ENCODE data around the gene ABLIM1.

ABLIM1 gene

DNA sequence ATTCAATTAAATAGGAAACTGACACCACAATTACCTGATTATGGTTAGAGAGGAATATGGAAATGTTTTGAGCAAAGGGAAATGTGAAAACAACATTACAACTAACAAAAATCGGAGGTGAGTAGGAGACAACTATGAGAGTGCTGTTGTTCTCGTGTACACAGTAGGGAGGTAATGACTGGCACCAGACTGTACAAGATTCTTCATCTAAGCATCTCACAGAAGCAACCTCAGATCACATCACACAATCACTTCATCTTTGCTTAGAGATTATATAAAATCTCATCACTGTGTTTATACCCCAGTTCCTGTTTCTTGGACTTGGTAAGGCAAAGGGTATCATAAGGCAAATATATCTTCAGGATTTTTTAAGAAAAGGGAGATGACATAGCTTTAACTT lies 14.9 kb downstream of the ABLIM1 start:
- no peaks in the 10 kb centered on the region for H3K36me3 Mint-ChIP-seq (ENCODE audit: low read depth)
- H3K27ac Mint-ChIP-seq, result no peak overlapping the region
- H3K9me3 Mint-ChIP-seq, result no peaks in the 10 kb centered on the region
- no peak overlapping the region for H3K4me3 Mint-ChIP-seq
- no peaks in the 10 kb centered on the region for H3K27me3 Mint-ChIP-seq
- H3K4me1 Mint-ChIP-seq (ENCODE audit: low read depth), result peaks cover 4% of the 10 kb centered on the region

GRCh38 chr10:114642729-114643128 lies 15.3 kb downstream of the ABLIM1 start:
- no peaks in the 10 kb centered on the region for H3K9me3 Mint-ChIP-seq
- H3K4me1 Mint-ChIP-seq (ENCODE audit: low read depth), result peaks cover 4% of the 10 kb centered on the region
- no peak overlapping the region for H3K4me3 Mint-ChIP-seq
- H3K36me3 Mint-ChIP-seq (ENCODE audit: low read depth), result no peaks in the 10 kb centered on the region
- H3K27ac Mint-ChIP-seq, result no peak overlapping the region
- H3K27me3 Mint-ChIP-seq, result no peaks in the 10 kb centered on the region

- Mint-ChIP-seq H3K27ac (no peak overlapping the region), H3K27me3 (peaks cover 6% of the 10 kb centered on the region), H3K36me3 (ENCODE audit: low read depth) (no peaks in the 10 kb centered on the region), H3K4me3 (no peak overlapping the region), H3K9me3 (no peaks in the 10 kb centered on the region), H3K4me1 (ENCODE audit: low read depth) (peaks cover 10% of the 10 kb centered on the region)
These were observed 19.1 kb downstream of the ABLIM1 start for GRCh38 chr10:114638821-114639625.

DNA sequence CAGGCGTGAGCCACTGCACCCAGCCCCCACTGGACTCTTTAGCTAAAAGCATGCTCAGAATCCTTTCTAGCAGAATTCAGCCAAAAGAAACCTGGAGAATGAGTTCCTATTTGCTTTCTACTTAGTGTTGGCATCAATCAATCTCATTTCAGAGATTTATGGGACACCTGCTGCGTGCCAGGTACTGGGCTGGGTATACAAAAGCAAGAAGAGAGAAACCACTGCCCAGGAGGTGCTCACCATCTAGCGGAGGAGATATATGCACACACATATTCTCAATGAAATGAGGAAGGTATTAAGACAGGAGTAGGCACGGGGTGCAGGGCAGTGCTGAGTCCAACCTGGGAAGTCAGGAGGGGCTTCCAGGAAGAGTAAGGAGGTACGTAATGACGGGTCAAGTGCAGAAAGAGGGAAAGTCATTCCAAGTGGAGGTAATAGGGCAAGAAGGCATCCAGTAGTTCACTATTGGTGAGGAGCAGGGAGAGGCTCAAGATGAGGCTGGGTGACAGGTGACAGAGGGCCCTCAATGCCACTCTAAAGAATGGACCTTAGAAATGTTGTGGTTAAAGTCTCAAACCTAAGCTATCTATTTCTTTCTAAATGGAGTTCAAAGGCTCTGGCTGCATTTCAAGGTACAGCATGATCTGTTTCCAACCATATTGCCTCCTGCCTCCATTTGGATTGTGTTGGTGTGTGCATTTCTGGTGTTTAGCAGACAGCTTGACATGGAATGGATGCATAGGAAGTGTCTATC lies 22.1 kb downstream of the ABLIM1 start:
- peaks cover 34% of the 10 kb centered on the region for H3K27me3 Mint-ChIP-seq
- H3K4me1 Mint-ChIP-seq (ENCODE audit: low read depth), result peaks cover 36% of the 10 kb centered on the region
- no peak overlapping the region for H3K27ac Mint-ChIP-seq
- no peak overlapping the region for H3K4me3 Mint-ChIP-seq
- H3K36me3 Mint-ChIP-seq (ENCODE audit: low read depth), result no peaks in the 10 kb centered on the region
- no peaks in the 10 kb centered on the region for H3K9me3 Mint-ChIP-seq

- peaks cover 43% of the 10 kb centered on the region for H3K27me3 Mint-ChIP-seq
- no peaks in the 10 kb centered on the region for H3K9me3 Mint-ChIP-seq
These were observed 23.0 kb downstream of the ABLIM1 start for GRCh38 chr10:114635101-114635500.

DNA sequence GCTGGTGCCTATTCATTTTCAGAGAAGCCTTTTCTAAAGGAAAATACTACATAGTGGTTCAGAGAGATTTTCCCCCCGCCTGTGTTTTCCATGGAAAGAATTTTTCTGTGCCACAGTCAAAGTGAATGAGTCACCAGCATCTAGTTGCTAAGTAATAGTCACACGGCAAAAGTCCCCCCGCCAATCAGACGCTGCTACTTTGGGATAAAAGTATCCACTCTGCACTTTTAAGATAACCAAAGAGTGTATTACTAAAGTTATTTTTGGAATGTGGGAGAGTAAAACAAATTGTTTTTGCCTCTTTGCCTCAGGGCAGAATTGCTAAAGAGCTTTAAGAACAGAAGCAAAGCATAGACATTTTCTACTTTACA lies 23.5 kb downstream of the ABLIM1 start:
- Mint-ChIP-seq H3K9me3 (no peaks in the 10 kb centered on the region), H3K36me3 (ENCODE audit: low read depth) (no peaks in the 10 kb centered on the region), H3K4me3 (no peak overlapping the region), H3K27ac (no peak overlapping the region), H3K27me3 (peaks cover 48% of the 10 kb centered on the region), H3K4me1 (ENCODE audit: low read depth) (peaks cover 36% of the 10 kb centered on the region)

More at GRCh38 chr10:114635101-114635500, 23.0 kb downstream of the ABLIM1 start:
- Mint-ChIP-seq H3K4me3 (no peak overlapping the region), H3K36me3 (ENCODE audit: low read depth) (no peaks in the 10 kb centered on the region), H3K27ac (no peak overlapping the region), H3K4me1 (ENCODE audit: low read depth) (peaks cover 36% of the 10 kb centered on the region)

DNA sequence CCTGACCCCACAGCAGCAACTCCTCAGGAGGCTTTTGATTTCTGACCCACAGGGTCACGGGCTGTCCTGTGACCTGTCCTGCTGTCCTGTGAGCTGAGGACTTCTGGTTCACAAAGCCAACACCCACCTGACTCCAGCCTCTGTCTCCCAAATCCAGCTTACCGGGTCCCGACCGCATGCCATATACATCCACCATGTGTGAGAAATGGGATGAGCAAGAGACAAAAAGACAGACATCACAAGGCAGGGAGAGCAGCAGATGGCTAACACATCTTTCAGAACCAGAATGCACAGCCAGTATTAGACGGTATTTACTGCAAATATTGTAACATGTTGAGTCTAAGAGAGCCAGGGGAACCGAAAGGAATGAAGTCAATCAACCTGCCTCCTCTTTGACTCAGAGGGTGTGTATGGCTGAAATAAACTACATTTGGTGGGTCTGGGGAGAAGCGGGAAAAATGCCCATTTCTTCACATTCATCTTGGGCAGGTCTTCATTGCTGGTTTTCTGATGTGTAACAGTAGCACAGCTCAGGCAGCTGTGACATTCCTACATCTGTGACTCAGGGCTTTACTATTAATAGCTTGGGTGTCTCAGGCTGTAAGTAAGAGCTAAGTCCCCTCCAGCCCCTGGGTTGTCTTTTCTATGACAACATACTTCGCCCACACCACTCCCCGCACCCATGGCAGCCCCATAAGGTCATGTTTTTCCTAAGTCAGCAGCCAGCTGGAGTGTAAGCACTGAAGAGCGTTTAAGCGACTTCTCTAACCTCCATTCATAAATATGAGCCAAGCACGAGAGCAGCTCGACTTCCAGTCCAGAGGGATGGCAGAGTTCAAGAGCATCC lies 25.0 kb downstream of the ABLIM1 start:
- peak overlapping the region; percentile 85 for H3K4me3 Mint-ChIP-seq
- H3K27ac Mint-ChIP-seq, result no peak overlapping the region
- no peaks in the 10 kb centered on the region for H3K36me3 Mint-ChIP-seq (ENCODE audit: low read depth)
- peaks cover 31% of the 10 kb centered on the region for H3K4me1 Mint-ChIP-seq (ENCODE audit: low read depth)
- no peaks in the 10 kb centered on the region for H3K9me3 Mint-ChIP-seq
- peaks cover 55% of the 10 kb centered on the region for H3K27me3 Mint-ChIP-seq

- Mint-ChIP-seq H3K27ac (no peak overlapping the region), H3K4me1 (ENCODE audit: low read depth) (peaks cover 31% of the 10 kb centered on the region), H3K36me3 (ENCODE audit: low read depth) (no peaks in the 10 kb centered on the region), H3K9me3 (no peaks in the 10 kb centered on the region), H3K27me3 (peaks cover 55% of the 10 kb centered on the region), H3K4me3 (peak overlapping the region; percentile 85)
These were observed 26.2 kb downstream of the ABLIM1 start for GRCh38 chr10:114631666-114632417.

- peaks cover 55% of the 10 kb centered on the region for H3K27me3 Mint-ChIP-seq
- peaks cover 31% of the 10 kb centered on the region for H3K4me1 Mint-ChIP-seq (ENCODE audit: low read depth)
- no peaks in the 10 kb centered on the region for H3K36me3 Mint-ChIP-seq (ENCODE audit: low read depth)
- H3K9me3 Mint-ChIP-seq, result no peaks in the 10 kb centered on the region
- H3K4me3 Mint-ChIP-seq, result peak overlapping the region; percentile 85
- H3K27ac Mint-ChIP-seq, result no peak overlapping the region
These were observed 26.9 kb downstream of the ABLIM1 start for GRCh38 chr10:114631090-114631665.

GRCh38 chr10:114629824-114630730 lies 28.0 kb downstream of the ABLIM1 start:
- Mint-ChIP-seq H3K36me3 (ENCODE audit: low read depth) (no peaks in the 10 kb centered on the region), H3K27ac (no peak overlapping the region), H3K4me1 (ENCODE audit: low read depth) (peaks cover 31% of the 10 kb centered on the region), H3K27me3 (peaks cover 54% of the 10 kb centered on the region), H3K4me3 (no peak overlapping the region), H3K9me3 (no peaks in the 10 kb centered on the region)

DNA sequence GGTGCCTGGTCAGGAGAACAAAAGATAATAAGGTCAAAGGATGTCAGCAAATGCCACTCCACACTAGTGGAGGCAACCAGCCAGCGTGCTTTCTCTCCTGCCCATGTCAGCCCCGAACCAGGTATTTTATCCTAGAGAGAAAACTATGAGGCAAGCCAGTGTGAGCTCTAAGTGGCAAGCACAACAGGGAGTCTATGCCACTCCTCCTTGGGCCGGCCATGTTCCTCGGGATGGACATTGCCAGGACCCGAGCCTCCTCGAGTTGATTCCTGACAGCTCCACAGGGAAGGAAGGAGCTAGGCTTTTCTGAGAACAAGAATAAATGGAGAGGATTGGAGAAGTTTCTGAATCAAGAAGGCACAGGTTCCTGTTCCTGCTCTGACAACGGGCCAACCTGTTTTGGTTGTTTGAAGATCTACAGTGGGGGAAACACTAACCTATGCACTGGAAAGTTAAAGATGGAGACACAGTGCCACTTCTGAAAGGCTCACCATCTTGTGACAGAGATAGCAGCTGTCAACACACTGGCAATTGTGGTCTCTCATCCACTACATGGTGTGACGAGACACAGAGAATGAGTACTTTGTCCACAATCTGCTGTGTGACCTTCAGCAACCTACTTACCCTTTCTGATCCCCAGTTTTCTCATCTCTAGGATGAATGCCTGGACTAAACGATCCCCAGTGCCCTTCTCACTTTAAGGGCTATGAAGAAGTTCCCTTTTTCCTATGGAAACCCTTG lies 28.8 kb downstream of the ABLIM1 start:
- H3K9me3 Mint-ChIP-seq, result peaks cover 5% of the 10 kb centered on the region
- no peaks in the 10 kb centered on the region for H3K36me3 Mint-ChIP-seq (ENCODE audit: low read depth)
- peaks cover 26% of the 10 kb centered on the region for H3K4me1 Mint-ChIP-seq (ENCODE audit: low read depth)
- H3K4me3 Mint-ChIP-seq, result no peak overlapping the region
- peak overlapping the region; percentile 8 for H3K27ac Mint-ChIP-seq
- H3K27me3 Mint-ChIP-seq, result peaks cover 49% of the 10 kb centered on the region

GRCh38 chr10:114628106-114628505 lies 30.0 kb downstream of the ABLIM1 start:
- peaks cover 13% of the 10 kb centered on the region for H3K9me3 Mint-ChIP-seq
- H3K36me3 Mint-ChIP-seq (ENCODE audit: low read depth), result no peaks in the 10 kb centered on the region
- H3K27ac Mint-ChIP-seq, result no peak overlapping the region
- H3K4me3 Mint-ChIP-seq, result no peak overlapping the region
- H3K27me3 Mint-ChIP-seq, result peaks cover 42% of the 10 kb centered on the region
- peaks cover 17% of the 10 kb centered on the region for H3K4me1 Mint-ChIP-seq (ENCODE audit: low read depth)

DNA sequence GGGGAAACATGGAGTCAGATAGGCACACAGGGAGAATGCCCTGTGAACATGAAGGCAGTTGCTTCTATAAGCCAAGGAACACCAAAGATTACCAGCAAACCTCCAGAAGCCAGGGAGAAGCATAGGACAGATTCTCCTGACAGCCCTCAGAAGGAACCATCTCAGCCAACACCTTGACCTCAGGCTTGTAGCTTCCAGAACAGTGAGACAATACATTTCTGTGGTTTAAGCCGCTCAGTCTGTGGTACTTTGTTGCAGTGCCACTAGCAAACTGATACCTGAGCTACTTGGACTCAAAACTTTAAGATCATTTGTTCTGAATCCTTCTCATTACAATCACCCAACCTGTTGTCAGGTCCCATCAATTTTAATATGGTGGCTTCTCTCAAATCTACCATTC lies 31.2 kb downstream of the ABLIM1 start:
- H3K4me1 Mint-ChIP-seq (ENCODE audit: low read depth), result peaks cover 6% of the 10 kb centered on the region
- no peak overlapping the region for H3K27ac Mint-ChIP-seq
- peaks cover 30% of the 10 kb centered on the region for H3K27me3 Mint-ChIP-seq
- H3K4me3 Mint-ChIP-seq, result no peak overlapping the region
- H3K36me3 Mint-ChIP-seq (ENCODE audit: low read depth), result no peaks in the 10 kb centered on the region
- peaks cover 13% of the 10 kb centered on the region for H3K9me3 Mint-ChIP-seq
